Esophagus squamous epithelium (tissue), 5 donors: ENCODE measurements around the gene COL4A2. TPM values are rescaled to one million over a fixed set of nuclear protein-coding genes. Genes with fewer than 3 reads are reported as not detected.

Experiments
- DNase-seq: peaks from one replicate; lab custom pipeline; 2025; lab: John Stamatoyannopoulos, UW
- H3K27ac ChIP-seq, 4 donors: fragments of 200-600 bp; sonication (generic); one replicate each; pipeline ENCODE4 v1.5.1; 2016 to 2019; ENCODE audit warnings: mild to moderate bottlenecking in 1 of 4
- H3K27me3 ChIP-seq, 4 donors: fragments of 200-600 bp; sonication (generic); 1 replicate in 3 of 4; 2 replicates in 1 of 4; pipeline versions ENCODE4 v1.5.1 to v1.6.0; 2017 to 2021; ENCODE audit warnings: antibody characterized with exemption in 1 of 4
- H3K36me3 ChIP-seq, 3 donors: fragments of 200-600 bp; sonication (generic); one replicate each; pipeline ENCODE4 v1.5.1; 2016 to 2019
- H3K4me1 ChIP-seq, 3 donors: fragments of 200-600 bp; sonication (generic); one replicate each; pipeline ENCODE4 v1.5.1; 2017 to 2019
- H3K4me3 ChIP-seq, 4 donors: fragments of 200-600 bp; sonication (generic); 1 replicate in 3 of 4; 2 replicates in 1 of 4; pipeline ENCODE4 v1.5.1; 2016 to 2019; ENCODE audit warnings: mild to moderate bottlenecking in 2 of 4, moderate library complexity in 1 of 4
- H3K9me3 ChIP-seq, 3 donors: fragments of 200-600 bp; sonication (generic); one replicate each; pipeline ENCODE4 v1.5.1; 2016 to 2019
- POLR2A ChIP-seq, 4 donors: fragments of 450-650 bp; IDR thresholded peaks; one replicate each; pipeline ENCODE4 v1.6.1; 2017; ENCODE audit warnings: antibody characterized with exemption in 4 of 4, mild to moderate bottlenecking in 4 of 4, moderate library complexity in 3 of 4
- WGBS, 2 donors: methylation state at CpG; one replicate each; pipeline ENCODE4 v1.1.5; 2018; 5-methylcytosine and 5-hydroxymethylcytosine counted together
- intact Hi-C: fragments of 100-400 bp; cut with DNase I; formaldehyde crosslinking; loops from one replicate; pipeline ENCODE4 v1.15.0; 2022
- total RNA-seq, 4 donors: library from RNA; depleted of rRNA; stranded (reverse); fragments of >200 nt; gene quantifications; one replicate each; pipeline ENCODE4 v1.1.0, GENCODE V29; 2016
- TF ChIP-seq, protein P1 (sequence below), 6 experiments: fragments of 450-650 bp in 4 of 6; fragments of 200-600 bp in 2 of 6; sonication (generic) in 2 of 6; IDR thresholded peaks; one replicate each; pipeline ENCODE4 v1.5.1; 2016 to 2019; ENCODE audit warnings: antibody characterized with exemption in 6 of 6, mild to moderate bottlenecking in 4 of 6, moderate library complexity in 4 of 6
- donor health status: DM: yes; HTN: yes; CAD: no.

COL4A2 gene
- total RNA-seq, 4 donors from 2014 or later = 11.9 to 102 (median 43.5) TPM

DNA sequence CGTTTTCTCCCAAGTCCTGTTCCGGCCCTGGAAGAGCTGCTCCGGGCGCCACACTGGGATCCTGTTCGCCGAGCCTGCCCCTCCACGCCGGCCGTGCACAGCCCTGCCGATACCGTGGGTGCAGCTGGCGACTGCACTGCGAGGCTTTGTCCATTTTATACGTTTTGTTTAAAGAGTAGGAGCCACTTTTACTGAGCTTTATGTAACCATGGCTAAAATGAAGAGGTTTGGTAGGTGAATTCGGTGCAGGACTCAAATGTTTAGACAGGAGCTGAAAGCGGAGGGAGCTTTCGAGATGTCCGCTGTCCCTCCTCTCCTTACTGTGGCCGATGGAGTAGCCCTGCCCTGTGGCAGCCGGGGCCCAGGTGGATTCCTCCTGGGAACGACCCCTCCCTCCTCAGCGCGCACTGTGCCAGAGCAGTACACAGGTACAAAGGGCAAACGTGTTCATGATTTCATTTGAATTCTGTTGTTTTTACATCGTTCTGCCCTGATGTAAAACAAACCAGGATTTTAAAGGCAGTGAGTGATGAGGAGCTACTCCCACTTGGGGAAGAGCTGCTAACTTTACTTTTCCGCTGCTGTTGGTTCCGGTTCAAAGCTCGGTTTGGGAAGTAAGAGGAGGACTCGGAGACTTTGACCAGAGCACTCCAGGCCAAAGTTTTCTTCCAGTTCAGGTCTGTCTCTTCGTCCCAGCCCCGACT lies 1.7 kb downstream of the COL4A2 start:
- intact Hi-C loops = no loop called here
- TF ChIP-seq POLR2A (IDR thresholded peaks at IDR 0.05) = no peak
- TF ChIP-seq, protein P1, sequence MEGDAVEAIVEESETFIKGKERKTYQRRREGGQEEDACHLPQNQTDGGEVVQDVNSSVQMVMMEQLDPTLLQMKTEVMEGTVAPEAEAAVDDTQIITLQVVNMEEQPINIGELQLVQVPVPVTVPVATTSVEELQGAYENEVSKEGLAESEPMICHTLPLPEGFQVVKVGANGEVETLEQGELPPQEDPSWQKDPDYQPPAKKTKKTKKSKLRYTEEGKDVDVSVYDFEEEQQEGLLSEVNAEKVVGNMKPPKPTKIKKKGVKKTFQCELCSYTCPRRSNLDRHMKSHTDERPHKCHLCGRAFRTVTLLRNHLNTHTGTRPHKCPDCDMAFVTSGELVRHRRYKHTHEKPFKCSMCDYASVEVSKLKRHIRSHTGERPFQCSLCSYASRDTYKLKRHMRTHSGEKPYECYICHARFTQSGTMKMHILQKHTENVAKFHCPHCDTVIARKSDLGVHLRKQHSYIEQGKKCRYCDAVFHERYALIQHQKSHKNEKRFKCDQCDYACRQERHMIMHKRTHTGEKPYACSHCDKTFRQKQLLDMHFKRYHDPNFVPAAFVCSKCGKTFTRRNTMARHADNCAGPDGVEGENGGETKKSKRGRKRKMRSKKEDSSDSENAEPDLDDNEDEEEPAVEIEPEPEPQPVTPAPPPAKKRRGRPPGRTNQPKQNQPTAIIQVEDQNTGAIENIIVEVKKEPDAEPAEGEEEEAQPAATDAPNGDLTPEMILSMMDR (IDR thresholded peaks at IDR 0.05) = no peak

DNA sequence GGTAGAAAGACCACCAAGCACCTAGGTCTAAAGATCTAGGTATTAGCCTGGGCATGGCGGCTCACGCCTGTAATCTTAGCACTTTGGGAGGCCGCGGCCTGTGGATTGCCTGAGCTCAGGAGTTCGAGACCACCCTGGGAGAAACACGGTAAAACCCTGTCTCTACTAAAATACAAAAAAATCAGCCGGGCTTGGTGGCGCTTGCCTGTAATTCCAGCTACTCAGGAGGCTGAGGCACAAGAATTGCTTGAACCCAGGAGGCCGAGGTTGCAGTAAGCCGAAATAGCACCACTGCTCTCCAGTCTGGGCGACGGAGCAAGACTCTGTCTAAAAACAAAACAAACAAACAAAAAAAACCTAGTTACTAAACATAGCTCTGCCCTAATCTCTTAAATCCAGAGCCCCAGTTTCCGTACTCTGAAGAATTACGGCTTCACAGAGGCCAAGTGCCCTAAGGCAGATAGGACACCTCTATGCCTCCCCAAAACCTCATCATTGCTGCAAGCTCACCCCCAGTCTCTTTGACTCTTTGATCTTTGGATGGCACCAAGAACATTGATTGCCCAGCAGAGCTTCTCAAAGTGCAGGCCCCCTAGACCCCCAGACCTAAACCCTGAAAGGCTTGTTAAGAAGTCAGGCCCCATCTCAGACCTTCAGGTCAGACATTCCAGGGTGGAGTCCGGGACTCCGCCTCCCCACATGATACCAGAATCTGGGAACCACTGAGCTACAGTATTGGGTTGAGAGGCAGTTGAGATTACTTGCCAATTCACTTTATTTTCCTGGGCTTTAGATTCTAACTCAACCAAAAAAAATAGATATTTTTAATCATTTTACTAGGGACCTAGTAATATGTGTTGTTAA lies 2.8 kb downstream of the COL4A2 start:
- Histone ChIP-seq H3K9me3 (no peaks in the 10 kb centered on the region), H3K4me1 (peaks cover 12 to 83% (median 12%) of the 10 kb centered on the region in 3 donors), H3K4me3 (peak overlapping the region in 3 of 4 donors; percentile 55 to 77 (median 74)), H3K27ac (peak overlapping the region; percentile 86 to 97 (median 92)), H3K36me3 (no peaks in the 10 kb centered on the region), H3K27me3 (peaks cover 0 to 77% (median 3%) of the 10 kb centered on the region in 4 donors)
- no peak for DNase-seq
- TF ChIP-seq, protein P1 (IDR thresholded peaks at IDR 0.05) = no peak
- no peak for TF ChIP-seq POLR2A (IDR thresholded peaks at IDR 0.05)
- intact Hi-C loops = no loop called here
- WGBS, 2 donors = 66 to 81% methylated on average over 12 to 14 of the region's 16 CpGs

More for the DNA sequence above, 1.7 kb downstream of the COL4A2 start:
- Histone ChIP-seq H3K27ac (peak overlapping the region; percentile 86 to 97 (median 92)), H3K4me3 (peak overlapping the region; percentile 52 to 77 (median 64)), H3K27me3 (peaks cover 0 to 85% (median 3%) of the 10 kb centered on the region in 4 donors), H3K9me3 (no peaks in the 10 kb centered on the region), H3K4me1 (peaks cover 12 to 83% (median 17%) of the 10 kb centered on the region in 3 donors), H3K36me3 (no peaks in the 10 kb centered on the region)
- WGBS, 2 donors = 4 to 14% methylated on average over 19 to 26 of the region's 31 CpGs
- no peak for DNase-seq

DNA sequence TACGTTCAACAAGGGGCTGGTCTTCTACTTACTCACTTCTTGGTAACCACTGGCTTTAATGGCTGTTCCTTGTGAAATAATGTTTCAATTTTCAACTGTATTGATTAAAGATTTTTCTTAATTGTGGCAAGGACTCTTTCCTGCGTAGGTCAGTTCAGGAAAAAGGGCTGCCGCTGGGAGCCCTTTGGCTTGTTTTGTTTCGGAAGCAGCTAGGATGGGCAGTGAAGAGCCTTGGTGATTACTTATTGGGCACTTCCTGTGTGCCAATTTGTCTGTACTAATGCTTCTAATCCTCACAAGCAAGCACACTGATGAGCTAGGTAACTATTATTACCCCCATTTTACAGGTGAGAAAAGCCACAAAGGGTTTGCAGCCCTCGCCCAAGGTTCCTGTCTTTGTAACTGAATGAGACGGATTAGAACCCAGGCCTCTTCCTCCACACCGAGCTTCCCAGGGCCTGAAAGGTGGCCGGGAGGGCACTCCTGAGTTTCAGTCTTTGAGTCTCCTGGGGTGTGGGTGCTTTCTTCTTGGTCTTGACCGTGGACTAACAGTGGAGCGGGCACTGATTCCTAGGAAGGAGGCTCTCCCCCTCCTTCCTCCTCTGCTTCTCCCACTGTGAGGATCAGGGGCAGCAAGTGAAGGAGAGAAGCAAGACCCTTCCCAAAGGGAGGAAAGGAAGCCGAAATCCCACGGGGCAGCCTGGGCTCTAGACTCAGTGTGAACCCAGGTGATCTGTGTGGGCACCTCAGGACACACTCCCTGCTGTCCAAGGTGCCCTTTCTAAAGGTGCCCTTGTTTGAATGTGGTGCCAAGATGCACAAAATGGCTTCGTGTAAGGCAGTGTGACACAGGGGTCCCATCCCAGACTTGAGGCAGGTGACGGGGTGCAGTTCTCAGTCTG lies 3.7 kb downstream of the COL4A2 start:
- intact Hi-C loops = no loop called here
- H3K4me3 ChIP-seq = peak overlapping the region in 3 of 4 donors; percentile 55 to 77 (median 74)
- H3K27ac ChIP-seq = peak overlapping the region; percentile 65 to 97 (median 92)
- TF ChIP-seq, protein P1 (IDR thresholded peaks at IDR 0.05) = no peak
- no peak for TF ChIP-seq POLR2A (IDR thresholded peaks at IDR 0.05)
- peaks cover 0 to 68% (median 3%) of the 10 kb centered on the region in 4 donors for H3K27me3 ChIP-seq
- H3K36me3 ChIP-seq = no peaks in the 10 kb centered on the region
- WGBS, 2 donors = 68 to 70% methylated on average over 4 to 10 of the region's 14 CpGs
- H3K4me1 ChIP-seq = peaks cover 12 to 85% (median 12%) of the 10 kb centered on the region in 3 donors
- no peaks in the 10 kb centered on the region for H3K9me3 ChIP-seq
- no peak for DNase-seq

DNA sequence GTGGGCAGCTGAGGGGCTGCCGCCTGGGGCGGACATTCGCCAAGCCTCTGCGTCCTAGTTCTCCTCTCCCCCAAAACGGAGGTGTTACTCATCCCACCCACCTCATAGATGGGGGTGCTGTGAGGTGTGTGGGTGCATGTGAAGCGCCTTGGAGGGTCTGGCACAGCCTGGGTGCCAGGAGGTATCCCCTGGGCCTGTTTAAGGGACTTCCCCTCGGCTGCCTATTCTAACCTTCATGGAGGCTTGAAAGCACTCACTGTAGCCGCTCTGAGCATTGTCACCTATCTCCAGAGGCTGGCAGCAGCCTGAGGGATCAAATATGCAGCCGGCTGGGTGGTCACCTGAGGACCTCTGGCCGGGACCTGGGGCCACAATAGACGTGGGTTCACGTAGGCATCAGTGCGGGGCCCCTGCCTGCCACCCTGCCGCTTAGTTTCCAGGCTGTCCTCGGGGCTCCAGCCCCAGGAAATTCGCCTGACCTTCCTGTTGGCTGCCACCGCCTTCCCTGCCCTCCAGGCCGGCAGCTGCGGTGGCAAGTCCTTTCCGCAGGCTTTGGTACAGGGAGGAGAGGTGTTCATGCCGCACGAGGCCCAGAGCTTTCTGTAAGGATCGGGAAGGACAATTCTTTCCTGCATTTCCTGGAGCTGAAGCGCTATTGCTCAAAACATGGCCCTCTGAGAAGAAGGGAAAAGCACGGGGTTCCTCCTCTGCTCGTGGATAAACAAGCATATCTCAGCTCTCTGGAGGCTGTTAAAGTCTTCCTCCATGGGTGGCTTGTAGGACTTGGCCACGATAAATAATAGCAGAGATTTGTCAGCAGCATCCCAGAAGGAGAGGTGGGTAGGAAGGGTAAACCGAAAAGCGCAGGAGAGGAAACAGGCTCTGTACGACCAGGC lies 4.6 kb downstream of the COL4A2 start:
- intact Hi-C loops = no loop called here
- Histone ChIP-seq H3K4me3 (peak overlapping the region in 3 of 4 donors; percentile 24 to 77 (median 74)), H3K9me3 (no peaks in the 10 kb centered on the region), H3K4me1 (peaks cover 12 to 85% (median 12%) of the 10 kb centered on the region in 3 donors), H3K27me3 (peaks cover 0 to 59% (median under 1%) of the 10 kb centered on the region in 4 donors), H3K27ac (peak overlapping the region; percentile 65 to 97 (median 92)), H3K36me3 (no peaks in the 10 kb centered on the region)
- TF ChIP-seq POLR2A (IDR thresholded peaks at IDR 0.05) = no peak
- TF ChIP-seq, protein P1 (IDR thresholded peaks at IDR 0.05) = no peak
- DNase-seq = no peak
- whole genome bisulfite sequencing, 2 donors = 44 to 65% methylated on average over 12 to 18 of the region's 30 CpGs
